A549 (cell line): ENCODE data around the gene BOC.

Source experiments
- CTCF ChIP-seq: fragments of >200 bp; sonication (Bioruptor Twin); formaldehyde crosslinking; IDR thresholded peaks from 3 replicates; pipeline ENCODE4 v1.5.1; 2016
- REST ChIP-seq: fragments of 200-600 bp; sonication (generic); IDR thresholded peaks from 2 replicates; pipeline ENCODE4 v1.6.1; 2016; ENCODE audit warnings: antibody characterized with exemption, mild to moderate bottlenecking, moderate library complexity

GRCh38 chr3:113254171-113254947 is 43.0 kb downstream of the BOC start:
- TF ChIP-seq REST (no peak), CTCF (no peak)
